ENCODE results near the gene CNFN.

DNA sequence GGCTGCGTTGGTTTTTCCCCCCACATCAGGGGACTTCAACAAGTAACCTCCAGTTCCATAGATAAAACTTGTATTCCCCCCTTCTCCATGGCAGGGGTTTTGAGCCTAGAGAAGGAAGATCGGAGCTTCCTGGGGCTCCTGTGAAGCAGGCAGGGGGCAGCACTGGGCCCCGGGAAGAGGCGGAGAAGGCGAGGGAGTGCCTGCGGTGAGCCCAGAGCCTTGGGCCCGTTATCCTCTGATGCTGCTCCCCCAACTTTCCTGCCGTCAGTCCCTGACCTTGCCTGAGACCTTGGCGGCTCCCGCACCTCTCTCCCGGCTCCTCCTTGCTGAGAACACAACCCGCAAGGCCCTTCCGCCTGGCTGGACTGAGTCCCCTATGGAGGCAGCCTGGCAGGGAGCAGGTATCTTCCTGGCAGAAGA is 34.6 kb upstream of the CNFN start:
- TF ChIP-seq ZNF274 (IDR thresholded peaks at IDR 0.05; ENCODE audit: low read depth, low read length) (no peak), SUZ12 (IDR thresholded peaks at IDR 0.05; ENCODE audit: extremely low read depth, insufficient read depth, insufficient read length) (no peak), YY1 (IDR thresholded peaks at IDR 0.05; ENCODE audit: insufficient read depth, insufficient read length) (no peak)

All from NT2/D1 (cell line).